ENCODE results near the gene TJP3. TPM values are rescaled to one million over a fixed set of nuclear protein-coding genes. Genes with fewer than 3 reads are reported as not detected.

Gene TJP3
- total RNA-seq, 4 donors from 2014 or later: 93.3 to 364 (median 286) TPM

DNA sequence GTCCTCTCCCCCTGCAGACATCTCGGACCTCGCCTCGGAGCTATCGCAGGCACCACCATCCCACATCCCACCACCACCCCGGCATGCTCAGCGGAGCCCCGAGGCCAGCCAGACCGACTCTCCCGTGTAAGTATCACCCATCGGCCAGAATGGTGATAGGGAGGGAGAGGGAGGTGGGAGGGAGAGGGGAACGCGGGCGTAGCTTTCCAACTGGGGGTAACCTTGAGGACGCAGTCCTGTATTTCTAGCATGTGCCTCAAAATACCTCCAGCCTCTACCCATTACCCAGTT, 26.1 kb downstream of the TJP3 start:
- no peak for TF ChIP-seq POLR2A (IDR thresholded peaks at IDR 0.05)
- TF ChIP-seq, protein P1, sequence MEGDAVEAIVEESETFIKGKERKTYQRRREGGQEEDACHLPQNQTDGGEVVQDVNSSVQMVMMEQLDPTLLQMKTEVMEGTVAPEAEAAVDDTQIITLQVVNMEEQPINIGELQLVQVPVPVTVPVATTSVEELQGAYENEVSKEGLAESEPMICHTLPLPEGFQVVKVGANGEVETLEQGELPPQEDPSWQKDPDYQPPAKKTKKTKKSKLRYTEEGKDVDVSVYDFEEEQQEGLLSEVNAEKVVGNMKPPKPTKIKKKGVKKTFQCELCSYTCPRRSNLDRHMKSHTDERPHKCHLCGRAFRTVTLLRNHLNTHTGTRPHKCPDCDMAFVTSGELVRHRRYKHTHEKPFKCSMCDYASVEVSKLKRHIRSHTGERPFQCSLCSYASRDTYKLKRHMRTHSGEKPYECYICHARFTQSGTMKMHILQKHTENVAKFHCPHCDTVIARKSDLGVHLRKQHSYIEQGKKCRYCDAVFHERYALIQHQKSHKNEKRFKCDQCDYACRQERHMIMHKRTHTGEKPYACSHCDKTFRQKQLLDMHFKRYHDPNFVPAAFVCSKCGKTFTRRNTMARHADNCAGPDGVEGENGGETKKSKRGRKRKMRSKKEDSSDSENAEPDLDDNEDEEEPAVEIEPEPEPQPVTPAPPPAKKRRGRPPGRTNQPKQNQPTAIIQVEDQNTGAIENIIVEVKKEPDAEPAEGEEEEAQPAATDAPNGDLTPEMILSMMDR (IDR thresholded peaks at IDR 0.05): no peak
- DNase-seq: no peak
- no peaks in the 10 kb centered on the region for H3K9me3 ChIP-seq
- H3K36me3 ChIP-seq: peaks cover 0 to 76% (median 0%) of the 10 kb centered on the region in 3 donors
- no peaks in the 10 kb centered on the region for H3K4me1 ChIP-seq
- H3K27ac ChIP-seq: no peak overlapping the region
- no peak overlapping the region for H3K4me3 ChIP-seq
- no peaks in the 10 kb centered on the region for H3K27me3 ChIP-seq

DNA sequence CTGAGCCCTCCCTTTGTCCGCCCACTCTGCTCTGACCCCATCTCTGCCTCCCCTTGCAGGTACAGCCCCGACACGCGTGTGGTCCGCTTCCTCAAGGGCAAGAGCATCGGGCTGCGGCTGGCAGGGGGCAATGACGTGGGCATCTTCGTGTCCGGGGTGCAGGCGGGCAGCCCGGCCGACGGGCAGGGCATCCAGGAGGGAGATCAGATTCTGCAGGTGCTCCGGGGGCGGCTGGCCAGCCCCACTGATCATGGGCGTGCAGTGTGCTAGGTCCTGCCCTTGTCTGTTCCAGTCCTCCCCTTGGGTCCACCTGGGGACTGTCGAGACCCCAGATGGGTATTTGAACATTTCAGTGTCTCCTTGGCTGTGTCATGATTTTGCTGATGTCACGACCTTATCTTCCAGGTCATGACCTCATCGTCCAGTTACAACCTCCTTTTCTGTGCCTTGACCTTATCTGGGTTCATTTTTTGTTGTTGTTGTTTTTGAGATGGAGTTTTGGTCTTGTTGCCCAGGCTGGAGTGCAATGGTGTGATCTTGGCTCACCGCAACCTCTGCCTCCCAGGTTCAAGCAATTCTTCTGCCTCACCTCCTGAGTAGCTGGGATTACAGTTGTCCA, 28.0 kb downstream of the TJP3 start:
- TF ChIP-seq POLR2A (IDR thresholded peaks at IDR 0.05): no peak
- TF ChIP-seq, protein P1 (IDR thresholded peaks at IDR 0.05): no peak
- no peak for DNase-seq
- Histone ChIP-seq H3K27me3 (no peaks in the 10 kb centered on the region), H3K4me3 (no peak overlapping the region), H3K36me3 (peaks cover 0 to 75% (median 5%) of the 10 kb centered on the region in 3 donors), H3K9me3 (no peaks in the 10 kb centered on the region), H3K4me1 (no peaks in the 10 kb centered on the region), H3K27ac (no peak overlapping the region)

DNA sequence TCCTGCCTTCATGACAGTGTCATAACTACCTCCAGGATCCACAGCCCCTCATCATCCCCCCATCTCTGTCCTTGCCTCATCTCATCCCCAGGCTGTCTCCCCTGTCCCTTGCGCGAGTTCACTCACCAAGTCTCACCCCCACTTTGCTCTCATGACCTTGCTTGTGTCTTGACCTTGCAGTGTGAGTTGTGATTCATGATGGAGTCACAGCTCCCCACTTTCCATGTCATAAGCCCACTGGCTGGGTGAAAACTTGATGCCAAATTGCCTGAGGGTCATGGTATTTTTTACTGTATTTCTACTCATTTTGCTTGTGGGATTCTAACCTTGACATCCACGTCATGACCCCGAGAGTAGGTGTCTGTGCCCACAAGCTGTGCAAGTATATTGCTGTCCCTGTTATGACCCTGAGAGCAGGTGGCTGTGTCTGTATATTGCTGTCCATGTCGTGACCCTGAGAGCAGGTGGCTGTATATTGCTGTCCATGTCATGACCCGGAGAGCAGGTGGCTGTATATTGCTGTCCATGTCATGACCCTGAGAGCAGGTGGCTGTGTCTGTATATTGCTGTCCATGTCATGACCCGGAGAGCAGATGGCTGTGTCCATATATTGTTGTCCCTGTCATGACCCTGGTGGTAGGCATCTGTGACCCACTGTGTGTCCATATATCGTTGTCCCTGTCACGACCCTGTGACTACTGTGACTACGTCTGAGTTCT, 29.5 kb downstream of the TJP3 start:
- Histone ChIP-seq H3K9me3 (no peaks in the 10 kb centered on the region), H3K27me3 (no peaks in the 10 kb centered on the region), H3K4me1 (no peaks in the 10 kb centered on the region), H3K4me3 (no peak overlapping the region), H3K27ac (no peak overlapping the region), H3K36me3 (peaks cover 0 to 69% (median 5%) of the 10 kb centered on the region in 3 donors)
- TF ChIP-seq POLR2A (IDR thresholded peaks at IDR 0.05): no peak
- TF ChIP-seq, protein P1 (IDR thresholded peaks at IDR 0.05): no peak
- DNase-seq: no peak

DNA sequence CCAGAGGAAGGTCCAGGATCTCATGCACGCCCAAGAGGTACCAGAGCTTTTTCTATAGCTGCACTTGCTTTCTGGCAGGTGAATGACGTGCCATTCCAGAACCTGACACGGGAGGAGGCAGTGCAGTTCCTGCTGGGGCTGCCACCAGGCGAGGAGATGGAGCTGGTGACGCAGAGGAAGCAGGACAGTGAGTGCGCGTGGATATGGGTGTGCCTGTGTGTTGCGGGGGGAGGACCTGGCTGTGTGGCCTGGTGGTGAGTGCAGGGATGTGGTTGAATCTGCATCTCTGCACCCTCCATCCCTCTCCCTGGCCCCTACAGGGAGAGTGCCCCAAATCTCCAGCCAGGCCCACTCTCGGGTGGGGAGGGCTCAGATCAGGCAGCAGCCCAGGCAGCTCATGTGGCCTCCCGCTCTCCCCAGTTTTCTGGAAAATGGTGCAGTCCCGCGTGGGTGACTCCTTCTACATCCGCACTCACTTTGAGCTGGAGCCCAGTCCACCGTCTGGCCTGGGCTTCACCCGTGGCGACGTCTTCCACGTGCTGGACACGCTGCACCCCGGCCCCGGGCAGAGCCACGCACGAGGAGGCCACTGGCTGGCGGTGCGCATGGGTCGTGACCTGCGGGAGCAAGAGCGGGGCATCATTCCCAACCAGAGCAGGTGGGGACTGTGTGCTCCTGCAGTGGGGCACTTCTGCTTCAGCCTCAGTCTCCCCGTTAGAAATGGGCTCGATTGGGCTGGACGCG, 30.5 kb downstream of the TJP3 start:
- Histone ChIP-seq H3K9me3 (no peaks in the 10 kb centered on the region), H3K27ac (no peak overlapping the region), H3K27me3 (no peaks in the 10 kb centered on the region), H3K4me1 (no peaks in the 10 kb centered on the region), H3K4me3 (no peak overlapping the region), H3K36me3 (peaks cover 0 to 77% (median 5%) of the 10 kb centered on the region in 3 donors)
- no peak for DNase-seq
- TF ChIP-seq, protein P1 (IDR thresholded peaks at IDR 0.05): no peak
- TF ChIP-seq POLR2A (IDR thresholded peaks at IDR 0.05): no peak

DNA sequence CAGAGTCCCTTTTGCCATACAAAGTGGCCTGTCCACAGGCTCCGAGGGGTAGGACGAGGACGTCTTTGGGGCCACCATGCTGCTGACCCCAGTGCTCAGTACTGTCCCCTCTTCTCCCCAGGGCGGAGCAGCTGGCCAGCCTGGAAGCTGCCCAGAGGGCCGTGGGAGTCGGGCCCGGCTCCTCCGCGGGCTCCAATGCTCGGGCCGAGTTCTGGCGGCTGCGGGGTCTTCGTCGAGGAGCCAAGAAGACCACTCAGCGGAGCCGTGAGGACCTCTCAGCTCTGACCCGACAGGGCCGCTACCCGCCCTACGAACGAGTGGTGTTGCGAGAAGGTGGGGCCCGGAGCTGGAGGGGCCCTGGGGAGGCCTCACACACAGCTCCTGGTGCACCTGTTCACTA, 32.2 kb downstream of the TJP3 start:
- no peaks in the 10 kb centered on the region for H3K9me3 ChIP-seq
- H3K4me3 ChIP-seq: no peak overlapping the region
- peaks cover 0 to 66% (median 5%) of the 10 kb centered on the region in 3 donors for H3K36me3 ChIP-seq
- no peaks in the 10 kb centered on the region for H3K27me3 ChIP-seq
- TF ChIP-seq, protein P1 (IDR thresholded peaks at IDR 0.05): no peak
- TF ChIP-seq POLR2A (IDR thresholded peaks at IDR 0.05): no peak
- no peak for DNase-seq
- H3K27ac ChIP-seq: no peak overlapping the region
- H3K4me1 ChIP-seq: no peaks in the 10 kb centered on the region
